GM11168 (cell line): ENCODE measurements around the gene ATL3.
"Not testable (repeated sequence)": the region's sequence is repeated elsewhere in the genome, so short reads cannot be mapped to it uniquely, and the experiment has no call there.

ENCODE experiments used
- in situ Hi-C: fragments of 300-500 bp; cut with MboI; formaldehyde crosslinking; loops from one replicate; pipeline ENCODE4 v1.12.0; 2022; ENCODE audit warnings: low sequenced_read_pairs; ENCODE audit not compliant: unreplicated experiment

Gene ATL3, protein sequence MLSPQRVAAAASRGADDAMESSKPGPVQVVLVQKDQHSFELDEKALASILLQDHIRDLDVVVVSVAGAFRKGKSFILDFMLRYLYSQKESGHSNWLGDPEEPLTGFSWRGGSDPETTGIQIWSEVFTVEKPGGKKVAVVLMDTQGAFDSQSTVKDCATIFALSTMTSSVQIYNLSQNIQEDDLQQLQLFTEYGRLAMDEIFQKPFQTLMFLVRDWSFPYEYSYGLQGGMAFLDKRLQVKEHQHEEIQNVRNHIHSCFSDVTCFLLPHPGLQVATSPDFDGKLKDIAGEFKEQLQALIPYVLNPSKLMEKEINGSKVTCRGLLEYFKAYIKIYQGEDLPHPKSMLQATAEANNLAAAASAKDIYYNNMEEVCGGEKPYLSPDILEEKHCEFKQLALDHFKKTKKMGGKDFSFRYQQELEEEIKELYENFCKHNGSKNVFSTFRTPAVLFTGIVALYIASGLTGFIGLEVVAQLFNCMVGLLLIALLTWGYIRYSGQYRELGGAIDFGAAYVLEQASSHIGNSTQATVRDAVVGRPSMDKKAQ

DNA sequence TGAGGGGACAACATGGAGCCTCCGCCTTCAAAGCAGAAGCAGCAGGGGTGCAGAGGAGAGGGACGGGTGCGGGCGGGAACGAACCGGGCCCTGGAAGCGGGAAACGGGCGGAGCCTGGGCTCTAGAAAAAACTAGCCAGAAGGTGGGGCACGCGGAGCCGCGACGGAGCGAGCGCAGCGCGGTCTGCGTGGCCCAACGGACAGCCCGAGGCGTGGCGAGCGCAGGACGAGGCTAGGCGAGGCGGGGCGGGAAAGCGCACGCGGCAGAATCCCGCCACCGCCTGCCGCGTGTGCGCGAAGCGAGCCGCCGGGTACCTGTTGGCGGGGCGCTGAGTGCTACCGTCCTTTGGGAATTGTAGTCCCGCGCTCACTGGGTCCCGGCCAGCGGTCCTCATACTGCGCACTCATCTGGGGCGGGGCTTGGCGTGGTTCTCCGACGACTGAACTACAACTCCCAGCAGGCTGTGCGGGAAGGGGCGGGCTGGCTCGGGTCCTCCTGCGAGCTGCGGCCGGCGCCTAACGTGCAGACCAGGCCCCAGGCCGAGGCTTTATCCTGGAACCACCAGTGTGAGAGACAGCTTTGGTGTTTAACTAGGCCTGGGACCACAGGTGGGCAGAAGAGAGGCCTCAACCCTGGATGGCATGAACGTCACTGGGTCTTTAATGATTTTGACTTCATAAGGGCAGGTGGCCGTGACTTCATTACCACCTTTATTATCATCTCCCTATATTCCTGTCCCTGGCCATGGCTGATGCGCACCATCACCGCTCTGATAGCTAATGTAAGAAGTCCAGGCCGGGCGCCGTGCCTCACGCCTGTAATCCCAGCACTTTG is at the start of gene ATL3:
TSS of gene ATL3 (minus strand) at position 55 of the 834 bp plus-strand sequence. CDS start at position 14, 41 bp downstream.
- in situ Hi-C loops: no loop called here

DNA sequence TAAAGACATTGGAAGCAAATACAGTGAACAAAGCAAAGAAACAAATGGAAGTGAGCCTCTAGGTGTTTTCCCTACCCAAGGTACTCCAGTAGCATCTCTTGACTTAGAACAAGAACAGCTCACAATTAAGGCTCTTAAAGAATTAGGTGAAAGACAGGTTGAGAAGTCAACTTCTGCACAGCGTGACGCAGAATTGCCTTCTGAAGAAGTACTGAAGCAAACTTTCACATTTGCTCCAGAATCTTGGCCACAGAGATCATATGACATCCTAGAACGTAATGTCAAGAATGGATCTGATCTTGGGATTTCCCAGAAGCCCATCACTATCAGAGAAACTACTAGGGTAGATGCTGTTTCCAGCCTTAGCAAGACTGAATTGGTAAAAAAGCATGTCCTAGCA is 49.4 kb upstream of the ATL3 start:
- in situ Hi-C loops: no loop called here

GRCh38 chr11:63719987-63720386 is 48.8 kb upstream of the ATL3 start:
- in situ Hi-C loops: no loop called here

- in situ Hi-C loops: no loop called here
These were observed 47.8 kb upstream of the ATL3 start for GRCh38 chr11:63719001-63719400.

DNA sequence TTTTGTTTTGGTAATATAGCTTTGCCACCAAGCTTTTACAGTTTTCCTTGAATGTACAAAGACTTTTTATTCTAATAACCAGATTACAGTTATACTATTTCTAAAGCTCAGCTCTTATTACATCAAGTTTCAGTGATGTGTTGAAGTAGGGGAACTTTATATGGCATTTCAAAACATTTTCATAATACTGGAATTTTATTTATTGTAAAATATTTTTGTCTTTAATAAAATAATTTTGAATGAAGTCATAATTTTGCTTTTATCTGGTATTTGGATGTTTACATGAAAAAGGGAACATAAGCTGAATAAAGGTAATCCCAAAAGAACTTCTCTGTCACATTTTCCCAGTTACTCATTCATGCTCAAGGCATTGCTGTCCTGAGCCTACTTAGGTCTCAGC is 44.9 kb upstream of the ATL3 start:
- in situ Hi-C loops: no loop called here

DNA sequence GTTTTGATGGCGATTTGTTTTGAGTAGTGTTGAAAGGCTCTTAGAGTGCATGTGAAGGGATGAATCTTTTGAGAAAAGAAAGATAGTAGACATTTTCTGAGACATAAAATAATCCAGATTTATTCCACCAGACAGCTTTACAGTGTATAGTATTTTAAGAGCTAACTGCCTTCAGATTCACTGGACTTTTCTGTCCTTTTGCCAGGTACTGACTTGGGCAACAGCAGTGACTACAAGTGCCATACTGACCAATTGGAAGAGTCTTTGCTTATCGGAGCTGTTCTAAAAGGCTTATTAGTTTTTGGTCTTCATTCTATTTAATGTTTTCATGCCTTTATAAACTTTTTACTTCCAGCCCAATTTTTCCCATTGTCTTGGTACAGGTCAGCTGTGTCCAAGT is 42.6 kb upstream of the ATL3 start:
- in situ Hi-C loops: no loop called here

DNA sequence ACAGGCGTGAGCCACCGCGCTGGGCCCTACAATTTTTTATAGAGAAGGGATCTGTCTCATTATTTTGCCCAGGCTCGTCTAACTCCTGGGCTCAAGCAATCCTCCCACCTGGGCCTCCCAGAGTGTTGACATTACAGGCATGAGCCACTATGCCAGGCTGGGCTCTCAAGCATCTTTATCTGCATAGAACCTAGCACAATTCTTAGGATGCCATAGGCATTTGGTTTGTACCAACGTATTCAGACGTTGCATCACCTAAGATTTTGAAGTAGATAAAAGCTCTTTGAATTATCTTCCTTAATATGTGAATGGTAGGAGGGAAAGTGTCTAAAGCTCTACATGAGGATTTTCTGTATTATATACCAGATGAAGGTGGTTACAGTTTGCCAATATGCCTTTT is 40.7 kb upstream of the ATL3 start:
- in situ Hi-C loops: no loop called here

DNA sequence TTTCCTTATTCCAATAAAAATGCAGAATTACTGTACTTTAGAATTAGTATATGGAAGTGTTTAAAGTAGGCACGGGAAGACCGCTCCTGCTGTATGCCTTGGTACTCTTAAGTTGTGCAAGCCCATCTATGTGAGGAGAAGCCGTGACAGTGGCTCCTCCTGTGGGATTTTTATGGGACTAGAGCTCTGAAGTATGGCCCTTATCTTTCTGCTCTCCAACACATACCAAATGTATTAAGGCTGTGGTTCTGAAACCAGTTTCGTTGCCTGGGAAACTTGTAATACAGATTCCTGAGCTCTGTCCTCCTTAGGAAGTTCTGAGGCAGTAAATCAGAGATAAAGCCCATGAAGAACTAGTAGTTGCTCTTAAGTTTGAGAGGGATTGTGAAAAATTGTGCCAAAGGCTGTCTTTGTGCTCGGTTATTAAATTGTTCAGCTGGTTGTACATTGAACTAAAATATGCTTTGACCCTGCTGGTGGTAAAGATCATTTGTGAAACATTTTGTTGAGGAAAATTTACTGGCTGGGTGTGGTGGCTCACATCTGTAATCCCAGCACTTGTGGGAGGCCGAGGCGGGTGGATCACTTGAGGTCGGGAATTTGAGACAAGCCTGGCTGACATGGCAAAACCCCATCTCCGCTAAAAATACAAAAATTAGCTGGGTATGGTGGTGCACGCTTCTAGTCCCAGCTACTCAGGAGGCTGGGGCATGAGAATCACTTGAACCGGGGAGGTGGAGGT is 39.5 kb upstream of the ATL3 start:
- in situ Hi-C loops: no loop called here

DNA sequence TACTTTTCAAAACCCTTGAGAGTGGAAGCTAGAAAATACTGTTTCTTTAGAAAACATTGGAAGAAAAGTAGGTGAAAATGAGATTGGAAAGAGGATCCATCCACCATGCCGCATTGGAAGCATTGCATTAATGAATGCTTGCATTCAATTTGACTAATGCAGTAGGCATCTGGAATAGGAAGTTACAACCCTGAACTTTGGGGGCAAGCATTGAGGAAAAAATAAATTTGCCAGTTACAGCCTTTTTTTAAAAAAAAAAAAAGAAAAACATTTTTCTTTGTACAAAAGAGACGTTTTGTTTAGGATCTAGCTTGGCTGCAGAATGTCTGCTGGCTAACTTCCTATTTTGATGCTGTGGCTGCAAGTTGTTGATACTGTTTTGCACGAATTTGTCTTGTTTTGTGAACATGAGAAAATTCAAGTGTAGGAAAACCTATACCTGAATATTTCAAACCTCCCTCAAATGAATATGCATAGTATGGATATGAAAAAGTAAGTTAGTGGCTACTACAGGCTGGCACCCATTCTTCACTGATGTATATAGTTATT is 38.2 kb upstream of the ATL3 start:
- in situ Hi-C loops: no loop called here

GRCh38 chr11:63708764-63709163 is 37.6 kb upstream of the ATL3 start:
- in situ Hi-C loops: no loop called here

GRCh38 chr11:63705526-63705925 is 34.4 kb upstream of the ATL3 start:
- in situ Hi-C loops: no loop called here

GRCh38 chr11:63699896-63700295 is 28.7 kb upstream of the ATL3 start:
- in situ Hi-C loops: no loop called here

DNA sequence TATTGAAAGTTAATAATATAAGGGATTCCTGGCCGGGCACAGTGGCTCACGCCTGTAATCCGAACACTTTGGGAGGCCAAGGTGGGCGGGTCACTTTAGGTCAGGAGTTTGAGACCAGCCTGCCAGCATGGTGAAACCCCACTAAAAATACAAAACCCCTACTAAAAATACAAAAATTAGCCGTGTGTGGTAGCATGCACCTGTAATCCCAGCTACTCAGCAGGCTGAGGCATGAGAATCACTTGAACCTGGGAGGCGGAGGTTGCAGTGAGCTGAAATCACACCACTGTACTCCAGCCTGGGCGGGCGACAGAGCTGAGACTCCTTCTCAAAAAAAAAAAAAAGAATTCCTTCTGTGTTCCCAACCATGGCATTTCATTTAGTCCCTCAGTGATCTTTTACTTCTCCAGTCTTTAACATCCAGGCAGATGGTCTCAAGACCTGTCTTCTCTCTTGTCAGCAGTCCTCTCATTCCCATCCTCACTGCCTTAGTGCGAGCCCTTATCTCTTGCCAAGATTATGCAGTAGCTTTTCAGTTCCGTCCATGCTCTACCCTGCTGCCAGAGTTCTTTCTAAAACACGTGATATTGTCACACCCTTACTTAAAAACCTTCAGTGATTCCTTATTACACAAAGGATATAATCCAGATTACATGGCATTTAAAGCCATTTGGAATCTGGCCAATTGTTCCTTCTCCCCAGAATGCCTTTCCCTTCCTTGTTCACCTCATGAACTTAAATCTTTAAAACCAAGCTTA is 28.0 kb upstream of the ATL3 start:
- in situ Hi-C loops: no loop called here

- in situ Hi-C loops: no loop called here
These were observed 23.4 kb upstream of the ATL3 start for GRCh38 chr11:63694596-63694995.

DNA sequence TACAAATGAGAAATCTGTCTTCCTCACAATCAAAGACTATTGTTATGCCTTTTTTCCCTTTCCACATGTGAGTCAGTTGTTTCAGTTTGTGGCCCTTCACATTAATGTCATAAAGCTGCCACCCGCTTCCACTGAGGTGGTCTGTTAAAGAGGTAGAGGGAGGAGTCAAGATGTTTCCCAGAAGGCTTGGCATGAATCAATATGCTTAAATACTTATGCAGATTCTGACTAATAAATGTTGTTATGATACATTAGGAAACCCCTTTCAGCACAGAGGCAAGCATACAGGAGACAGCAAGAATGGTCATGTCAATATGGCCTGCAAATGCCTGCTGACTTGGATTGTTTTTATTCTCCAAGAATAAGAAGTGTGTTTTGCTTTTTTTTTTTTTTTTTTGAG is 16.7 kb upstream of the ATL3 start:
- in situ Hi-C loops: no loop called here

DNA sequence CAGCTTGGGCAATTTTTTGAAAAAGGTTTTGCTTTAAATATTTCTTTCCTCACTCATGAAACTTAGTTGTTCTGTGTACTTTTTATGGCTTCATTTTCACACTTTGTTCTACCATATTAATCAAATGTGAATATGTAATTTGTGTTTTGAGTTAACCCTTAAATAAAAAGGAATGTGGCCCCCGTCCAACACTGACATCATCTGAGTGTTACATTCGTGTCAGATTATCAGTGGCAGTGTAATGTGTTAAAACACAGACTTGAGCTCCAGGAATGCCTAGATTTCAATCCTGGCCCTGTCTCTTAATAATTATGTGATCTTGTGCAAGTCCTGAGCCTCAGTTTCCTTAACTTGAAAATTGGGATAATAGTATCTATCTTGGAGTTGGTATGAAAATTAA is 15.8 kb upstream of the ATL3 start:
- in situ Hi-C loops: no loop called here

DNA sequence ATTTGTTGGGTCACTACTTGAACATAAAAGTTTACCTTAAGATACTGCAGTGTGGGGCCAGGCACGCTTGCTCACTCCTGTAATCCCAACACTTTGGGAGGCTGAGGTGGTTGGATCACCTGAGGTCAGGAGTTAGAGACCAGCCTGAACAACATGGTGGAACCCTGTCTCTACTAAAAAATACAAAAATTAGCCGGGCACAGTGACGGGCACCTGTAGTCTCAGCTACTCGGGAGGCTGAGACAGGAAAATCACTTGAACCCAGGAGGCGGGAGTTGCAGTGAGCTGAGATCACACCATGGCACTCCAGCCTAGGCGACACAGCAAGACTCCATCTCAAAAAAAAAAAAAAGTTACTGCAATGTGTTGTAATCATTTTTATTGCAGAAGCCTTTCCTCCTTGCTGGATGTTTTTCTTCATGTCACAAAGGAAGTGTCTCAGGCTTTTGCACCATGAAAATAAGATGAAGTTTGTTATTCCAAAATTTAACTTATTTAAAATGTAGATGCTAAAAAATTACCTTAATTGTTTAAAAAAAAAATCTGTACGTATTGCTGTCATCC is 14.1 kb upstream of the ATL3 start:
- in situ Hi-C loops: not testable (repeated sequence)

- in situ Hi-C loops: no loop called here
These were observed 12.2 kb upstream of the ATL3 start for GRCh38 chr11:63683133-63683991.
